H1 (cell line): ENCODE data around the gene NEO1.

Experiments
- ATF3 ChIP-seq: IDR thresholded peaks from 2 replicates; pipeline ENCODE4 v1.6.1; 2011; ENCODE audit warnings: low read depth, mild to moderate bottlenecking, low read length; ENCODE audit not compliant: insufficient read depth
- BRCA1 ChIP-seq: IDR thresholded peaks from 2 replicates; pipeline ENCODE4 v1.6.1; 2012; ENCODE audit warnings: low read depth, low read length, improper control_type of control experiment
- CHD2 ChIP-seq: IDR thresholded peaks from 2 replicates; pipeline ENCODE4 v1.6.1; 2012; ENCODE audit warnings: low read length, improper control_type of control experiment
- CREB1 ChIP-seq: IDR thresholded peaks from 2 replicates; pipeline ENCODE4 v1.6.1; 2012; ENCODE audit warnings: inconsistent platforms
- CTCF ChIP-seq, 3 experiments: IDR thresholded peaks; 1 replicate in 2 of 3; 2 replicates in 1 of 3; pipeline versions ENCODE4 v1.5.1 to v1.6.1; 2011; ENCODE audit warnings: low read length in 3 of 3, mild to moderate bottlenecking in 3 of 3, inconsistent platforms in 2 of 3, low read depth in 1 of 3, moderate library complexity in 1 of 3; ENCODE audit not compliant: insufficient read depth in 1 of 3; ENCODE audit errors: control extremely low read depth in 1 of 3
- E2F6 ChIP-seq: IDR thresholded peaks from 2 replicates; pipeline ENCODE4 v1.6.1; 2012; ENCODE audit warnings: inconsistent platforms
- EP300 ChIP-seq, 2 experiments: IDR thresholded peaks; 1 replicate in 1 of 2; 2 replicates in 1 of 2; pipeline ENCODE4 v1.6.1; 2011 to 2012; ENCODE audit warnings: low read depth in 2 of 2, low read length in 2 of 2, mild to moderate bottlenecking in 2 of 2, borderline replicate concordance in 1 of 2, inconsistent platforms in 1 of 2, moderate library complexity in 1 of 2
- EZH2 ChIP-seq: fragments of 200-600 bp; sonication (generic); IDR thresholded peaks from 2 replicates; pipeline ENCODE4 v1.7.1; 2012; ENCODE audit warnings: low read depth, mild to moderate bottlenecking, moderate library complexity, low read length, inconsistent platforms; ENCODE audit not compliant: severe bottlenecking
- FOSL1 ChIP-seq: IDR thresholded peaks from 2 replicates; pipeline ENCODE4 v1.6.1; 2011; ENCODE audit warnings: mild to moderate bottlenecking, low read depth, low read length, moderate library complexity; ENCODE audit not compliant: insufficient read depth
- GABPA ChIP-seq: IDR thresholded peaks from 2 replicates; pipeline ENCODE4 v1.6.1; 2011; ENCODE audit warnings: mild to moderate bottlenecking, low read length, moderate library complexity, borderline replicate concordance; ENCODE audit not compliant: insufficient read depth
- POLR2A ChIP-seq, 2 experiments: IDR thresholded peaks; 1 replicate in 1 of 2; 2 replicates in 1 of 2; pipeline ENCODE4 v1.6.1; 2011; ENCODE audit warnings: low read depth in 2 of 2, low read length in 2 of 2, mild to moderate bottlenecking in 2 of 2; ENCODE audit errors: control extremely low read depth in 1 of 2
- POLR2AphosphoS5 ChIP-seq: IDR thresholded peaks from 2 replicates; pipeline ENCODE4 v1.6.1; 2011; ENCODE audit warnings: low read depth, low read length
- SIN3A ChIP-seq, 2 experiments: IDR thresholded peaks in 1 of 2; conservative IDR thresholded peaks in 1 of 2; 2 replicates each; pipeline ENCODE4 v1.6.1; 2011 to 2012; ENCODE audit warnings: low read length in 2 of 2, improper control_type of control experiment in 1 of 2, low read depth in 1 of 2, mild to moderate bottlenecking in 1 of 2
- TCF12 ChIP-seq: IDR thresholded peaks from 2 replicates; pipeline ENCODE4 v1.6.1; 2011; ENCODE audit warnings: low read depth, mild to moderate bottlenecking, low read length

- TF ChIP-seq BRCA1 = no peak
- no peak for TF ChIP-seq CTCF (IDR thresholded peaks at IDR 0.05; ENCODE audit: control extremely low read depth in 1 of 3, insufficient read depth in 1 of 3, low read depth in 1 of 3, low read length in 3 of 3)
- no peak for TF ChIP-seq EP300 (IDR thresholded peaks at IDR 0.05; ENCODE audit: borderline replicate concordance in 1 of 2, low read depth in 2 of 2, low read length in 2 of 2)
- TF ChIP-seq CREB1 = no peak
- no peak for TF ChIP-seq SIN3A (conservative IDR thresholded peaks at IDR 0.05 in 1 of 2, IDR thresholded peaks at IDR 0.05 in 1 of 2; ENCODE audit: low read depth in 1 of 2, low read length in 2 of 2)
- no peak for TF ChIP-seq FOSL1
- no peak for TF ChIP-seq ATF3
- no peak for TF ChIP-seq POLR2A (IDR thresholded peaks at IDR 0.05; ENCODE audit: control extremely low read depth in 1 of 2, low read depth in 2 of 2, low read length in 2 of 2)
- no peak for TF ChIP-seq EZH2
- no peak for TF ChIP-seq CHD2
- TF ChIP-seq POLR2AphosphoS5 = no peak
- TF ChIP-seq E2F6 = no peak
- TF ChIP-seq TCF12 = no peak
- TF ChIP-seq GABPA = no peak
Observed at GRCh38 chr15:73284090-73284716, 231.9 kb downstream of the NEO1 start.
